Neuronal stem cell (in vitro differentiated cells): Measurements from ENCODE around the gene TRPM5.

Source experiments
- DNase-seq: peaks from one replicate; pipeline ENCODE4 v3.0.0-alpha.2; 2013; ENCODE audit warnings: low spot score
- H2AFZ ChIP-seq: one replicate; pipeline ENCODE4 v1.6.1; 2013; ENCODE audit warnings: mild to moderate bottlenecking, low read length, inconsistent platforms
- H2AK5ac ChIP-seq: 2 replicates; pipeline ENCODE4 v1.6.1; 2013; ENCODE audit warnings: low read depth, mild to moderate bottlenecking, inconsistent platforms, low read length, moderate library complexity, mixed read lengths
- H2BK120ac ChIP-seq: 2 replicates; pipeline ENCODE4 v1.6.1; 2013; ENCODE audit warnings: low read depth, mild to moderate bottlenecking, inconsistent platforms, low read length, moderate library complexity, mixed read lengths
- H2BK12ac ChIP-seq: one replicate; pipeline ENCODE4 v1.6.1; 2013; ENCODE audit warnings: low read length, inconsistent platforms
- H2BK15ac ChIP-seq: 2 replicates; pipeline ENCODE4 v1.6.1; 2013; ENCODE audit warnings: mild to moderate bottlenecking, low read length, inconsistent platforms, mixed read lengths
- H2BK5ac ChIP-seq: one replicate; pipeline ENCODE4 v1.6.1; 2013; ENCODE audit warnings: inconsistent platforms, mild to moderate bottlenecking, low read length, moderate library complexity
- H3K14ac ChIP-seq: one replicate; pipeline ENCODE4 v1.6.1; 2013; ENCODE audit warnings: low read length, inconsistent platforms
- H3K18ac ChIP-seq: 2 replicates; pipeline ENCODE4 v1.6.1; 2013; ENCODE audit warnings: low read length, inconsistent platforms
- H3K23ac ChIP-seq: 2 replicates; pipeline ENCODE4 v1.6.1; 2013; ENCODE audit warnings: low read depth, mild to moderate bottlenecking, mixed read lengths, low read length, inconsistent platforms; ENCODE audit not compliant: poor library complexity
- H3K27ac ChIP-seq: replicated peaks from 3 replicates; pipeline ENCODE4 v1.5.1; 2013; ENCODE audit warnings: low read length, inconsistent platforms
- H3K27me3 ChIP-seq, 3 experiments: 2 replicates each; pipeline ENCODE4 v1.6.1; 2013; ENCODE audit warnings: low read length in 3 of 3, mild to moderate bottlenecking in 2 of 3, inconsistent platforms in 1 of 3, low read depth in 1 of 3, mixed read lengths in 1 of 3, moderate library complexity in 1 of 3; ENCODE audit not compliant: control insufficient read depth in 3 of 3, insufficient read depth in 3 of 3
- H3K36me3 ChIP-seq, 2 donors: replicated peaks in 1 of 2; 2 replicates each; pipeline ENCODE4 v1.6.1; 2013; ENCODE audit warnings: low read length in 2 of 2; ENCODE audit not compliant: control insufficient read depth in 2 of 2, insufficient read depth in 2 of 2
- H3K4ac ChIP-seq: 2 replicates; pipeline ENCODE4 v1.6.1; 2013; ENCODE audit warnings: inconsistent platforms, mild to moderate bottlenecking, low read length, moderate library complexity
- H3K4me1 ChIP-seq, 2 donors: 1 replicate in 1 of 2; 2 replicates in 1 of 2; pipeline ENCODE4 v1.6.1; 2013; ENCODE audit warnings: low read length in 2 of 2, low read depth in 1 of 2; ENCODE audit not compliant: control insufficient read depth in 2 of 2, insufficient read depth in 1 of 2
- H3K4me2 ChIP-seq: one replicate; pipeline ENCODE4 v1.6.1; 2013; ENCODE audit warnings: mild to moderate bottlenecking, low read length, inconsistent platforms; ENCODE audit not compliant: insufficient read depth, poor library complexity, severe bottlenecking
- H3K4me3 ChIP-seq, 2 donors: 2 replicates each; pipeline ENCODE4 v1.5.1; 2013; ENCODE audit warnings: low read length in 2 of 2, mild to moderate bottlenecking in 2 of 2, inconsistent platforms in 1 of 2, moderate library complexity in 1 of 2
- H3K79me1 ChIP-seq: one replicate; pipeline ENCODE4 v1.6.1; 2013; ENCODE audit warnings: low read depth, mild to moderate bottlenecking, inconsistent platforms, low read length, moderate library complexity
- H3K9ac ChIP-seq: one replicate; pipeline ENCODE4 v1.6.1; 2013; ENCODE audit warnings: mild to moderate bottlenecking, low read depth, low read length, inconsistent platforms; ENCODE audit not compliant: poor library complexity
- H3K9me3 ChIP-seq, 2 donors: replicated peaks in 1 of 2; 2 replicates each; pipeline versions ENCODE3 to v1.6.1; 2013; ENCODE audit warnings: low read length in 2 of 2, mild to moderate bottlenecking in 2 of 2, inconsistent platforms in 1 of 2, low read depth in 1 of 2, mixed read lengths in 1 of 2, moderate library complexity in 1 of 2; ENCODE audit not compliant: control insufficient read depth in 2 of 2, insufficient read depth in 1 of 2
- H4K8ac ChIP-seq: one replicate; pipeline ENCODE4 v1.6.1; 2013; ENCODE audit warnings: low read depth, mild to moderate bottlenecking, inconsistent platforms, low read length, moderate library complexity
- H4K91ac ChIP-seq: one replicate; pipeline ENCODE4 v1.6.1; 2013; ENCODE audit warnings: low read length, low read depth, mild to moderate bottlenecking, inconsistent platforms; ENCODE audit not compliant: poor library complexity
- WGBS, 2 donors: extraction: QIAGEN DNeasy Blood & Tissue Kit; methylation state at CpG; one replicate each; pipeline ENCODE4 v1.1.7; 2013; ENCODE audit warnings: missing lambda C conversion rate in 2 of 2, mixed read lengths in 1 of 2; ENCODE audit not compliant: insufficient read length in 2 of 2, insufficient replicate concordance in 1 of 2; ENCODE audit errors: extremely low coverage in 2 of 2; 5-methylcytosine and 5-hydroxymethylcytosine counted together

TRPM5 gene

GRCh38 chr11:2459016-2459725 is 14.9 kb upstream of the TRPM5 start:
- Histone ChIP-seq H3K79me1 (no peaks in the 10 kb centered on the region), H3K4me1 (peaks cover 0 to 6% of the 10 kb centered on the region in 2 donors), H3K23ac (no peak overlapping the region), H3K4me3 (peak overlapping the region in 1 of 2 donors; percentile 51), H2BK120ac (no peak overlapping the region), H4K91ac (no peak overlapping the region), H3K4me2 (no peak overlapping the region), H3K36me3 (no peaks in the 10 kb centered on the region), H2BK15ac (peak overlapping the region; percentile 49), H2AK5ac (peak overlapping the region; percentile 92), H3K18ac (peak overlapping the region; percentile 64), H3K9ac (no peak overlapping the region), H3K27ac (no peak overlapping the region), H4K8ac (no peak overlapping the region), H3K9me3 (peaks cover 0 to 1% of the 10 kb centered on the region in 2 donors), H2BK5ac (no peak overlapping the region), H3K4ac (no peak overlapping the region), H2BK12ac (no peak overlapping the region), H3K14ac (peak overlapping the region; percentile 23), H3K27me3 (peaks cover 0 to 31% (median 3%) of the 10 kb centered on the region in 3 experiments), H2AFZ (no peak overlapping the region)
- WGBS, 2 donors = no CpG with 5 or more reads among the region's 20 CpGs
- DNase-seq = no peak

GRCh38 chr11:2458321-2458720 is 14.0 kb upstream of the TRPM5 start:
- H2BK12ac ChIP-seq = no peak overlapping the region
- no peak overlapping the region for H2BK15ac ChIP-seq
- no peak overlapping the region for H3K23ac ChIP-seq
- H2BK120ac ChIP-seq = no peak overlapping the region
- no peak overlapping the region for H4K91ac ChIP-seq
- H2BK5ac ChIP-seq = no peak overlapping the region
- H3K4me2 ChIP-seq = no peak overlapping the region
- H3K14ac ChIP-seq = no peak overlapping the region
- H3K27me3 ChIP-seq = peaks cover 0 to 27% (median 3%) of the 10 kb centered on the region in 3 experiments
- H3K36me3 ChIP-seq = no peaks in the 10 kb centered on the region
- H3K79me1 ChIP-seq = no peaks in the 10 kb centered on the region
- H2AFZ ChIP-seq = no peak overlapping the region
- WGBS, 2 donors = no CpG with 5 or more reads among the region's 13 CpGs
- DNase-seq = no peak
- peaks cover 0 to 1% of the 10 kb centered on the region in 2 donors for H3K9me3 ChIP-seq
- no peak overlapping the region for H3K27ac ChIP-seq
- no peak overlapping the region for H2AK5ac ChIP-seq
- H3K4ac ChIP-seq = no peak overlapping the region
- H3K9ac ChIP-seq = no peak overlapping the region
- no peak overlapping the region for H4K8ac ChIP-seq
- H3K4me3 ChIP-seq = no peak overlapping the region
- H3K4me1 ChIP-seq = peaks cover 0 to 6% of the 10 kb centered on the region in 2 donors
- H3K18ac ChIP-seq = no peak overlapping the region

DNA sequence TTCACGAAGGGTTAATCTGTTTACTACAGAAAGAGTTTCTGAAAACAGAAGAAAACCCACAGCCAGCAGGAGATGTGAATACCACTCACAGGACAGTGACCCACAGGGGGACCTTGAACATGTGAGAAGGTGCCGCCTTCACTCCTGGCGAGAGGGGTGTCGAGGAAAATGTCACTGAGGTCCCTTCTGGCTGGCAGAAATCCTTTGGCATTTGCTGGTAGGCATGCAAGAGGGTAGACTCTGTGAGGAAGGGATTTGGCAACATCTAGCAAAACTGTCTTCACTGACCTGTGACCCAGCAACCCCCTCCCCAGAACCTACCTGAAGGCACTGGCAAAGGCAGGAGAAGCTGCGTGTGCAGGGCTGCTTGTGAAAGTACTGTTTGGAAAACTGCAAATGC is 9.1 kb upstream of the TRPM5 start:
- no peak overlapping the region for H3K18ac ChIP-seq
- H3K4ac ChIP-seq = no peak overlapping the region
- H3K9ac ChIP-seq = no peak overlapping the region
- H3K4me1 ChIP-seq = no peaks in the 10 kb centered on the region
- H4K8ac ChIP-seq = no peak overlapping the region
- no peak overlapping the region for H3K23ac ChIP-seq
- H2BK12ac ChIP-seq = no peak overlapping the region
- H2AFZ ChIP-seq = no peak overlapping the region
- peaks cover 0 to 47% (median 2%) of the 10 kb centered on the region in 3 experiments for H3K27me3 ChIP-seq
- no peak overlapping the region for H3K14ac ChIP-seq
- H3K4me2 ChIP-seq = no peak overlapping the region
- H4K91ac ChIP-seq = no peak overlapping the region
- no peak overlapping the region for H2BK15ac ChIP-seq
- no CpG with 5 or more reads among the region's 5 CpGs for WGBS, 2 donors
- no peak overlapping the region for H3K4me3 ChIP-seq
- DNase-seq = no peak
- no peaks in the 10 kb centered on the region for H3K36me3 ChIP-seq
- H2BK120ac ChIP-seq = no peak overlapping the region
- H3K9me3 ChIP-seq = no peaks in the 10 kb centered on the region
- H2BK5ac ChIP-seq = no peak overlapping the region
- no peak overlapping the region for H2AK5ac ChIP-seq
- H3K79me1 ChIP-seq = no peaks in the 10 kb centered on the region
- H3K27ac ChIP-seq = no peak overlapping the region

DNA sequence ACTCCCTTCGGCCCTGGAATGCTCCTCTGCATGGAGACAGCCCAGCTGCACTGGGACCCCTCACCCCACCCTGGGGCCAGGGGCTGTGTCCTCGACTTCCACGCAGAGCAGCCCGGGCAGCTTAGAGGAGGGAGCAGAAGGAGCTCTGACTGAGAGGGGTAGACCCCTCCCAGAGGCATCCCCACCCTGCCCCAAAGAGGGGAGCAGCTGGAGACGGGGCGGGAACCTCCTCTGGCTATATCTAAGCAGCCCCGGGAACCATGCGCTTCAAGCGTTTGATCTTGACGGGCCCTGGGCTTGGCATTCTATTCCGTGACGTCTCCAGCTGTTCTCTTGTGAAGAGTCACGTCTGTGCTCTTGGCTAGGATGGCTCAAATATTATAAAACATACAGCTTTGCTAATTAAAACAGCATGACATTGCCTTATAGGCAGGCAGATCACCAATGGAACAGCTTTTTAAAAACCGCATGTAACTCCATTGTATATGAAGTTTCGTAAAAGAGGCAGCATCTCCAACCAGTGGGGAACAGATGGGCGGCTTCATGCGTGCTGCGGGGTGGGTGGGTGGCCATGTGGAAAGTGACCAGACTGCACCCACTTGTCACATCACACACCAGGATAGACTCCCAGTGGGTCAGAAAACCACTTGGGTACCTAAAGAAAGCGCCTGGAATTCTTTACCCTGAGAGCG is 8.2 kb upstream of the TRPM5 start:
- H3K9me3 ChIP-seq = no peaks in the 10 kb centered on the region
- no CpG with 5 or more reads among the region's 20 CpGs for WGBS, 2 donors
- H4K91ac ChIP-seq = no peak overlapping the region
- H3K36me3 ChIP-seq = no peaks in the 10 kb centered on the region
- H3K79me1 ChIP-seq = no peaks in the 10 kb centered on the region
- H3K4me2 ChIP-seq = no peak overlapping the region
- no peak for DNase-seq
- no peak overlapping the region for H3K9ac ChIP-seq
- H3K23ac ChIP-seq = peak overlapping the region; percentile 55
- H3K18ac ChIP-seq = peak overlapping the region; percentile 7
- no peak overlapping the region for H2BK12ac ChIP-seq
- H3K14ac ChIP-seq = no peak overlapping the region
- peaks cover 0 to 47% (median 7%) of the 10 kb centered on the region in 3 experiments for H3K27me3 ChIP-seq
- H2BK120ac ChIP-seq = no peak overlapping the region
- H2BK5ac ChIP-seq = no peak overlapping the region
- no peak overlapping the region for H3K4me3 ChIP-seq
- no peak overlapping the region for H2AFZ ChIP-seq
- no peaks in the 10 kb centered on the region for H3K4me1 ChIP-seq
- no peak overlapping the region for H3K4ac ChIP-seq
- no peak overlapping the region for H3K27ac ChIP-seq
- H2BK15ac ChIP-seq = peak overlapping the region; percentile 15
- H2AK5ac ChIP-seq = peak overlapping the region; percentile 25
- H4K8ac ChIP-seq = no peak overlapping the region
